Measurements from ENCODE around the gene OR56A1. TPM values are rescaled to one million over a fixed set of nuclear protein-coding genes. Genes with fewer than 3 reads are reported as not detected.

OR56A1 gene
- total RNA-seq, 1 experiment from 2014 or later, result not detected

DNA sequence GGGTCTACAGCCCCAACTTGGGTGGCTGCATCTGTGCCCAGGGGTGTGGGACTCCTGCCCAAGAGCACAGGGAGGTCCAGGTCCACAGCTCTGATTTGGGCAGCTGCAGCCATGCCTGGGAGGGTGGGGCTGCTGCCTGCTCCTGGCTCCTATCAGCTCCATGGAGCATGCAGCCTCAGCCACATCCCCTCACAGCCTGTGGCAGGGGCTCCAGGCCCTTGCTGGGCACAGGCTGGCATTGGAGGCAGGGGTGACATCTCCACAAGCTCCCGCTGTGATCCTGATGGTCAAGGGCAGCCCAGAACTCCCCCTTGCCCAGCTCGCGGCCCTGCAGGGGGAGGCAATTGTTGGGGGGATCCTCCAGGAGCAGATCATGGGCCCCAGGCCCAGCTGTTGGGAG is 17.5 kb downstream of the OR56A1 start:
- Histone ChIP-seq H3K27ac (no peak overlapping the region), H3K36me3 (no peaks in the 10 kb centered on the region), H3K4me1 (replicated peaks) (no peaks in the 10 kb centered on the region), H3K9me3 (replicated peaks) (no peaks in the 10 kb centered on the region), H3K27me3 (replicated peaks) (no peaks in the 10 kb centered on the region), H3K4me3 (no peak overlapping the region)
- no peak for DNase-seq (ENCODE audit: low read depth in 1 of 2, low spot score in 2 of 2)

DNA sequence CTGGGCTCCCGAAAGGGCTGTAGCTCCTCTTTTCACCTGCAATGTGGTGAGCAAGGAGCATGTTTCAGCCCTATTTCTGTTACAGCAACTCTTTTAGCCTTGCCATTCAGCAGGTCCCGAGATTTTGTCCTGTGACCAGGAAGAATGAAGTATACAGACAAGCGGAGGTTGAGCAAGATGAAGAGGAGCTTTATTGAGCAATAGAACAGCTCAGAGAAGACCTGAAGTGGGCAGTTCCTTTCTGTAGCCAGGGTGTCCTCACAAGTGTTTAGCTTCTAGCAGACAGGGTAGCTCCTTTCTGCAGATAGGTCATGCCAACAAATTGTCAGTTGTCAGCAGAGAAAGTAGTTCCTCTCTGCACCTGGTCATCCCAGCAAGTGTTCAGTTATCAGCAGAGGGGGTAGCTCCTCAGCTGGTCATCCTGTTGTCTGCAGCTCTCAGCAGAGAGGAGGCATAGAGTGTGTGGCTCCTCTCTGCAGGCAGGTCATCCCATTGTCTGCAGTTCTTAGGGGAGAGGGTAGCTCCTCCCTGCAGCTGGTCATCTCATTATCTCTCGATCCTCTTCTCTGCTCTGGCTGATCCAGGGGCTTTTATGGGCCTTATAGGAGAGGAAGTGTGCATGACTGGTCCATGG is 18.4 kb downstream of the OR56A1 start:
- Histone ChIP-seq H3K36me3 (no peaks in the 10 kb centered on the region), H3K27me3 (replicated peaks) (no peaks in the 10 kb centered on the region), H3K9me3 (replicated peaks) (no peaks in the 10 kb centered on the region), H3K4me1 (replicated peaks) (no peaks in the 10 kb centered on the region), H3K4me3 (no peak overlapping the region), H3K27ac (no peak overlapping the region)
- DNase-seq (ENCODE audit: low read depth in 1 of 2, low spot score in 2 of 2), result no peak

DNA sequence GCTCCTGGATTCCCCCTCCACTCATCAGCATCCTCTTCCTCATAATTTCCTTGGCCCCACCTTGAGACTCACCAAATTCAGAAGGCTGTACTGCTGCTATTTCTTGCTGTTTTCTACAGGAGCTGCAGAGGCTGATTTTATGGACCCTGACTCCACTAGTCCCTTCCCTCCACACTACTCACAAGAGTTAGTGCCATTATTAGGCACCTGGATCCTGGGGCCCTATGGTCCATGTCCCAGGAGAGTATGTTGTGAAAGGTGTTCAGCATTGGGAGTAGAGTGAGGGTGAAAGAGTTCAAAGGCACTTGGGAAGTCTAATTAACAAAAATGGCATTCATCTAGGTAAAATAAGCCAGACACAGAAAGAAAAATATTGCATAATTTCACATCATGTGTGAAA is 23.7 kb downstream of the OR56A1 start, which contains the start of gene OR56A4:
TSS of gene OR56A4 (minus strand) at position 101 of the 400 bp plus-strand sequence. CDS start 3,954 bp downstream, outside the sequence.
- Histone ChIP-seq H3K4me3 (no peak within 1 kb of the TSS), H3K27me3 (replicated peaks) (no peaks in the 10 kb centered on the region), H3K9me3 (replicated peaks) (no peaks in the 10 kb centered on the region), H3K36me3 (no peaks in the 10 kb centered on the region), H3K4me1 (replicated peaks) (no peaks in the 10 kb centered on the region), H3K27ac (no peak within 1 kb of the TSS)
- DNase-seq (ENCODE audit: low read depth in 1 of 2, low spot score in 2 of 2), result no peak

DNA sequence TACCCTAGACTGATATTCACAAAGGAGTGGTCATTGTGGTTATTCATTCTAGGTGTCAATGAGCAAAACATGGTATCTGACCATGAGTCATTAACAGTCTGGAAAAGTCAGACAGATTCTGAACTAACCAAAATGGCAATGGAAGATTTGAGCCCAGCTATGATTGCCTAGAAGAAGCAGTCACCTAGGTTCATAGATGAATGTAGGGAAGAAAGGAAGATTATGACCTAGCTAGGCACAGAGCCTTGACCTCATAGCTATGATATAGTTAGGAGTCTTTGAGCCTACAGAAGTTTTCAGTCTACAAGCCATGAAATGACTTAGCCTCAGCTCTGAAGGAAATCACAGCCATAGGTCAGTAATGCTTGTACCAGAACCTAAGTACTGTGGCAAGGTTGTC is 24.2 kb downstream of the OR56A1 start:
- no peaks in the 10 kb centered on the region for H3K27me3 ChIP-seq (replicated peaks)
- H3K27ac ChIP-seq, result no peak overlapping the region
- no peak overlapping the region for H3K4me3 ChIP-seq
- no peaks in the 10 kb centered on the region for H3K4me1 ChIP-seq (replicated peaks)
- no peak for DNase-seq (ENCODE audit: low read depth in 1 of 2, low spot score in 2 of 2)
- H3K36me3 ChIP-seq, result no peaks in the 10 kb centered on the region
- H3K9me3 ChIP-seq (replicated peaks), result no peaks in the 10 kb centered on the region

DNA sequence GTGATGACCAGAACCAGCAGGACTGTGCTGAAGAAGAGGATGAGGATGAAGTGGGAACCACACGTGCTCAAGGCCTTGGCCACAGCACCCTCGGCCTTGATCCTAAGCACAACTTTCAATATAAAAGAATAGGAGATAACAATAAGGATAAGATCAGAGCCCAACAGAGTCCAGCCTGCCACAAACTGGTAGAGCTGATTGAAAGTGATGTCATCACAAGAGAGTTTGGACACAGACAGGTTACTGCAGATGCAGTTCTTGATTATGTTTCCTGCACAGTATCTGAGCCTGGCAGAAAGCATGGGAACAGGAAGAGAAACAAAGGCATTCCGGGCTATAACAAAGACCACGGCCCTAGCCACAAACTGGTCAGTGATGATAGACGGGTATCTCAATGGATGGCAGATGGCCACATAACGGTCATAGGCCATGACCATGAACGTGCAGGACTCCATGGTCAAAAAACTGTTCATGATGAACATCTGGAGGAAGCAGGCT is 28.3 kb downstream of the OR56A1 start:
- no peak overlapping the region for H3K27ac ChIP-seq
- no peaks in the 10 kb centered on the region for H3K4me1 ChIP-seq (replicated peaks)
- no peaks in the 10 kb centered on the region for H3K9me3 ChIP-seq (replicated peaks)
- no peaks in the 10 kb centered on the region for H3K27me3 ChIP-seq (replicated peaks)
- no peak overlapping the region for H3K4me3 ChIP-seq
- DNase-seq (ENCODE audit: low read depth in 1 of 2, low spot score in 2 of 2), result no peak
- H3K36me3 ChIP-seq, result no peaks in the 10 kb centered on the region

DNA sequence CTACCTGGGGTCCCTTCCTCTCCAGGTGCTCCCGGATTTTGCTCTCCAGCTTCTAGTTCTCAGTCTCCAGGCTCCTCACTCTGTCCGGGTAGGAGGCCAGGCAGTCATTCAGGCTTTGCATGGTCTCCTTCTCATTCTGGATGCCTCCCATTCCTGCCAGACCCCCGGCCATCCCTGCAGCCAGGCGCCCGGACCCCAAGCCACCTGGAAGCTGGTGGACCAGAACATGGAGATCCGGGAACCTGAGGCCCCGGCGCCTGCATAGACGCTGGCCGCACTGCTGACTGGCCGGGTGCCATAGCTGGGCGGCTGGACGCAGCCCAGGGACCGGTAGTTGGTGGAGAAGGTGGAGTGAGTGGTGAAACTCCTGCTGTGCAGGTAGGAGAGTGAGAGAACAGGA is 35.8 kb downstream of the OR56A1 start:
- H3K27me3 ChIP-seq (replicated peaks), result no peaks in the 10 kb centered on the region
- H3K36me3 ChIP-seq, result no peaks in the 10 kb centered on the region
- DNase-seq (ENCODE audit: low read depth in 1 of 2, low spot score in 2 of 2), result no peak
- no peaks in the 10 kb centered on the region for H3K9me3 ChIP-seq (replicated peaks)
- H3K4me3 ChIP-seq, result no peak overlapping the region
- H3K4me1 ChIP-seq (replicated peaks), result no peaks in the 10 kb centered on the region
- H3K27ac ChIP-seq, result no peak overlapping the region

DNA sequence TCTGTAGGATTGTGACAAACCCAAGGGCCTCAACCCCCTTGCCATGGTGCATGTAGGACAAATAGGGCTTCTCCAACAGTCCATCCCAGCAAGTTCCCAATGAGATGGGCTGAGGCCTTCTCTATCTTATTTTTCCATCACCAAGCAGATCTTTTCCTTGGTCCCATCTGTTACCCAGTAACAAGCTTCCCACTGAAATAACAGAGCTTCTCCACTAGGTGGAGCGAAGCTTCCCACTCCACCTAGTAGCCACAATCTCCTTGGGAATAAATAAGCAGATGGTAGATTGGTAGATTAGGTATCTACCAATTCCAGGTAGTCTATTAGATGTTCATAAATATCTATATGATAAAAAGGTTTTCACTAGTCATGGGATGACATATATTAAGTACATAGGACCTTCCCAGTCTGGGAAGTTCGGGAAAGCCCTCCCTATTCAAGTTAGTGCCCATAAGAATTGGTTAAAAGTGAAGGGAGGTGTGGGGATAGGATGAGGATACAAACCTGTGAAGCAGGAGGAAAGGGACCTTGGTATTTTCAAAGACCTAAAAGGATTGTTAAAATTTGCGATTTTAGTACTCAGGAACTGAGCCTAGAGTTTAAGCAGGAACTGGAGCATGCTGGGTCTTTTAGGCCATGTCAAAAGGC is 37.8 kb downstream of the OR56A1 start:
- DNase-seq (ENCODE audit: low read depth in 1 of 2, low spot score in 2 of 2), result no peak
- no peaks in the 10 kb centered on the region for H3K36me3 ChIP-seq
- no peaks in the 10 kb centered on the region for H3K27me3 ChIP-seq (replicated peaks)
- H3K9me3 ChIP-seq (replicated peaks), result no peaks in the 10 kb centered on the region
- H3K4me1 ChIP-seq (replicated peaks), result no peaks in the 10 kb centered on the region
- no peak overlapping the region for H3K4me3 ChIP-seq
- no peak overlapping the region for H3K27ac ChIP-seq

DNA sequence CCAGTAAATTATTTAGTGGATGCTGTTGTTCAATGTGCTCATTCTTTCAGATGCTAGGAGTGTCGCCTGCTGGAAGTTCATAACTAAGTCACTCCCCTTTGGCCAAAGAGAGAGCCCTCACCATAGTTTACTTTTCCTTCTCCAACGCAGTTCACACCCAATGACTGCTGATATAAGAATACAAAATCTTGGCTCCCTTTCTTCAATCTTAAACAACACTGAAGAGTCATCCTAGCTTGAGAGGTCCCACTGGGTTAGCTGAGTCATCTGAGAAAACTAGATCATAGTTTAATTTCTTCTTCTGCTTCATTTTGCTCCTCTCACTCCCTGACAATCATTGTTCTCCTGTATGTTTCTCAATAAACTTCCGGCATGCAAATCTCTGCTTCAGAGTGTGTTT is 38.4 kb downstream of the OR56A1 start:
- Histone ChIP-seq H3K4me1 (replicated peaks) (no peaks in the 10 kb centered on the region), H3K27ac (no peak overlapping the region), H3K36me3 (no peaks in the 10 kb centered on the region), H3K9me3 (replicated peaks) (no peaks in the 10 kb centered on the region), H3K27me3 (replicated peaks) (no peaks in the 10 kb centered on the region), H3K4me3 (no peak overlapping the region)
- DNase-seq (ENCODE audit: low read depth in 1 of 2, low spot score in 2 of 2), result no peak

DNA sequence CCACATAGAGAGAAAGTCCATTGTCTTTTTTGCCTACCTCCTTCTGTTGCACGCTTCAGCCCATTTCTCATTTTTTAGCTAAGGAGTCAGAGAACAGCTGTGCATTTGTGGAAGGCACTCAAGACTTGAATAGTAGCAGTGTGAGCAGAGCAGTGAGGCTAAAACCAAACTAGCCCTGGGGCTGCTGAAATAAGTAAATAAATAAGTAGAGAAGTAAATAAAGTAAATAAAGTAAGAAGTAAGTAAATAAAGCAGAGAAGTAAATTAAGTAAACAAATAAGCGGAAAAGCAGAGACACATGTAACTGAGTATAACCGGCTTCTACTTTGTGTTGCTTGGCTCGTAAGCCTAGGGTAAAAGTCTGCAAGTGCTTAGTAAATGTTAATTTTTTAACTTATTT is 41.4 kb downstream of the OR56A1 start:
- no peaks in the 10 kb centered on the region for H3K36me3 ChIP-seq
- DNase-seq (ENCODE audit: low read depth in 1 of 2, low spot score in 2 of 2), result no peak

DNA sequence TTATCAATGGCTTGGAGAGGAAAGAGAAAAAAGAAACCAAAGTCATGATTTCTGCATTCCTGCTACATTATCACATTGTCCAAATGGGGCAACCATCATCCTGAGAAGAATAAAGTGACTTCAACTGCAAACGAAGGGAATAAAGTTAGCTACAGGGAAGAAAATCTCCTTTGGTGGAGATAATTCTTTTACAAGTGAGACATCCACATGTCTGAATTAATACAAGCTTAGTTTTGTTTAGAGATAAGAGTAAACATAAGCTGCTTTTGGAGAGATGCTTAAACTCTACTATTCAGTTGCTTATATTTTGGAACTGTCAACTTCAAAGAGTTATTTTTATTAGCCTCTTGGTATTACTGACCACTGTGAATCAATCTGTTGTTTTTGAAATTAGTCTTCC is 43.7 kb downstream of the OR56A1 start, which contains the start of gene OR52L1:
TSS of gene OR52L1 (minus strand) at position 101 of the 400 bp plus-strand sequence. CDS start at position 46, 55 bp downstream.
- H3K9me3 ChIP-seq (replicated peaks), result no peaks in the 10 kb centered on the region
- H3K36me3 ChIP-seq, result no peaks in the 10 kb centered on the region
- no peak within 1 kb of the TSS for H3K4me3 ChIP-seq
- no peak for DNase-seq (ENCODE audit: low read depth in 1 of 2, low spot score in 2 of 2)
- no peaks in the 10 kb centered on the region for H3K27me3 ChIP-seq (replicated peaks)
- no peaks in the 10 kb centered on the region for H3K4me1 ChIP-seq (replicated peaks)
- H3K27ac ChIP-seq, result no peak within 1 kb of the TSS

More for the DNA sequence above, 41.4 kb downstream of the OR56A1 start:
- no peaks in the 10 kb centered on the region for H3K27me3 ChIP-seq (replicated peaks)
- no peak overlapping the region for H3K27ac ChIP-seq
- no peaks in the 10 kb centered on the region for H3K4me1 ChIP-seq (replicated peaks)
- no peak overlapping the region for H3K4me3 ChIP-seq
- no peaks in the 10 kb centered on the region for H3K9me3 ChIP-seq (replicated peaks)

DNA sequence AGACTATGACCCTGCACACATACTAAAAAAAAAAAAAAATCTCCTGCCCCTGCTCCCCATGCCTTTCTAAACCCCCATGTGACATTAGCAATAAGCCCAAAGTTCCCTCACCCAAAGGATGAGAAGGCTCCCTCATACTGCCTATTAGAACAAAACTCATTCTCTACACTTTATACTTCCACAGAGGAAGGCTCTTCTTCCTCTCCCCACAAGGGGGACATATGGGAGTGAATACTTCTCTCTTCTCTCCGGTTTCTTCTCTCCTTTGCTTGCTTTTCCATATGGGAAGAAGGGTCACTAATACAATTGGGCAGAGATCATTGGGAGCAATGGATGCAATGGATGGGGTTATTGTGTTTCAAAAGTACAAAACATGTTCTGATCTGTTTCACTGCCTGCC is 47.1 kb downstream of the OR56A1 start:
- Histone ChIP-seq H3K4me1 (replicated peaks) (no peaks in the 10 kb centered on the region), H3K27ac (no peak overlapping the region), H3K36me3 (no peaks in the 10 kb centered on the region), H3K27me3 (replicated peaks) (no peaks in the 10 kb centered on the region), H3K4me3 (no peak overlapping the region), H3K9me3 (replicated peaks) (no peaks in the 10 kb centered on the region)
- no peak for DNase-seq (ENCODE audit: low read depth in 1 of 2, low spot score in 2 of 2)

DNA sequence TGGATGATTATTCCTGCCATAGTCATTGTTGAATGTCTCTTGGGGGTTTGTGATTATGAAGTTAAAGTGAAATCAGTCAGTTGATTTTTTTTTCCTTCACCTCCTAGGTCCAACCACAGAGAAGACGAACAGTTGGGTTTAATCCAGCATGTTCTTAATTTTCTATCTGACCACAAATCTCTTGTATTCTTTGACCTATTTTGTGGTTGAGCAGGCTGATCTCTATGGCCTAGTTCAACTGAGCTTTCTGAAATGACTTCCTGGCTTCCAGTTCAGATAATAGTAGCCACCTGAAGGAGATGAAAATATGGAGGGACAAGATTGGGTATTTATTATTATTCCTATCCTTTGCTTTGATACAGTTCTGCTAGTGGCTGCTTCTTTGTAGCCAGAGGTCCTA is 57.0 kb downstream of the OR56A1 start:
- H3K27ac ChIP-seq, result no peak overlapping the region
- H3K36me3 ChIP-seq, result no peaks in the 10 kb centered on the region
- H3K27me3 ChIP-seq (replicated peaks), result no peaks in the 10 kb centered on the region
- H3K4me3 ChIP-seq, result no peak overlapping the region
- H3K9me3 ChIP-seq (replicated peaks), result no peaks in the 10 kb centered on the region
- no peaks in the 10 kb centered on the region for H3K4me1 ChIP-seq (replicated peaks)
- DNase-seq (ENCODE audit: low read depth in 1 of 2, low spot score in 2 of 2), result no peak
